AG04450 (cell line): ENCODE data around the gene CAPZA1. TPM values are rescaled to one million over a fixed set of nuclear protein-coding genes. Genes with fewer than 3 reads are reported as not detected.

Source experiments
- CTCF ChIA-PET: fragments of 300-600, 350-600 bp; formaldehyde crosslinking; extraction: SDS; loops from one replicate; lab custom pipeline; 2022; ENCODE audit warnings: antibody characterized with exemption, inconsistent platforms; lab: Charles Lee
- POLR2A ChIA-PET: fragments of 350-600 bp; formaldehyde crosslinking; extraction: SDS; loops from one replicate; lab custom pipeline; 2021; ENCODE audit warnings: antibody characterized with exemption, inconsistent platforms; lab: Yijun Ruan, JAX
- DNase-seq: peaks from one replicate; pipeline ENCODE4 v3.0.0-alpha.2; 2011; ENCODE audit warnings: low read depth, low spot score
- H3K27ac ChIP-seq: one replicate; pipeline ENCODE4 v1.5.1; 2012; ENCODE audit warnings: low read depth, low read length, control low read depth
- H3K27me3 ChIP-seq: one replicate; pipeline ENCODE4 v1.6.0; 2012; ENCODE audit warnings: low read length; ENCODE audit not compliant: control insufficient read depth, insufficient read depth
- H3K4me3 ChIP-seq: 2 replicates; pipeline ENCODE4 v1.5.1; 2011; ENCODE audit warnings: mild to moderate bottlenecking, low read depth, low read length, control low read depth
- H3K9me3 ChIP-seq: 2 replicates; pipeline ENCODE4 v1.5.1; 2012; ENCODE audit warnings: low read length; ENCODE audit not compliant: control insufficient read depth, insufficient read depth
- CTCF ChIP-seq: IDR thresholded peaks from 2 replicates; pipeline ENCODE4 v1.5.1; 2011; ENCODE audit warnings: low read depth, low read length, control low read depth, inconsistent platforms
- polyA plus RNA-seq: library from polyadenylated mRNA; depleted of rRNA; stranded (reverse); fragments of >200 nt; gene quantifications from 2 replicates; pipeline ENCODE4 v1.2.3, GENCODE V29; 2011

CAPZA1 gene
- polyA plus RNA-seq, 1 experiment, result 273 TPM

- DNase-seq, result no peak
- Histone ChIP-seq H3K27ac (no peak overlapping the region), H3K27me3 (no peaks in the 10 kb centered on the region), H3K9me3 (no peaks in the 10 kb centered on the region), H3K4me3 (no peak overlapping the region)
- no peak for TF ChIP-seq CTCF
- ChIA-PET CTCF (no interaction called here), POLR2A (no interaction called here)
These were observed 74.8 kb downstream of the CAPZA1 start for GRCh38 chr1:112694363-112694929.

GRCh38 chr1:112695276-112695675 lies 75.6 kb downstream of the CAPZA1 start:
- no peaks in the 10 kb centered on the region for H3K27me3 ChIP-seq
- POLR2A ChIA-PET, result interaction anchor here (0.6 kb wide), 1 partner anchor 160 kb away, joined by 3 read pairs; no protein-coding TSS in a partner anchor
- DNase-seq, result no peak
- CTCF ChIA-PET, result interaction anchor here (0.7 to 0.8 kb wide), 2 partner anchors 13 to 164 kb away, joined by 3 read pairs; no protein-coding TSS in a partner anchor
- no peak for TF ChIP-seq CTCF
- no peak overlapping the region for H3K27ac ChIP-seq
- H3K9me3 ChIP-seq, result no peaks in the 10 kb centered on the region
- no peak overlapping the region for H3K4me3 ChIP-seq

- TF ChIP-seq CTCF, result no peak
- CTCF ChIA-PET, result no interaction called here
- POLR2A ChIA-PET, result interaction anchor here (1.1 kb wide), 1 partner anchor 22 kb away, joined by 3 read pairs; the partner anchor contains the start of gene MOV10
- Histone ChIP-seq H3K9me3 (no peaks in the 10 kb centered on the region), H3K27me3 (no peaks in the 10 kb centered on the region), H3K4me3 (no peak overlapping the region), H3K27ac (no peak overlapping the region)
- no peak for DNase-seq
These were observed 77.1 kb downstream of the CAPZA1 start for GRCh38 chr1:112696578-112697314.

GRCh38 chr1:112697781-112698201 lies 78.2 kb downstream of the CAPZA1 start:
- Histone ChIP-seq H3K4me3 (no peak overlapping the region), H3K27me3 (no peaks in the 10 kb centered on the region), H3K27ac (no peak overlapping the region), H3K9me3 (no peaks in the 10 kb centered on the region)
- TF ChIP-seq CTCF, result no peak
- ChIA-PET CTCF (no interaction called here), POLR2A (no interaction called here)
- no peak for DNase-seq
